Vagina (tissue), 2 donors: ENCODE results near the gene NLGN4X.

Experiments
- POLR2A ChIP-seq, 2 donors: fragments of 450-650 bp; IDR thresholded peaks; one replicate each; pipeline ENCODE4 v1.6.1; 2017; ENCODE audit warnings: antibody characterized with exemption in 2 of 2, mild to moderate bottlenecking in 2 of 2, moderate library complexity in 2 of 2
- POLR2AphosphoS5 ChIP-seq, 2 donors: sonication (generic); formaldehyde crosslinking; IDR thresholded peaks; one replicate each; pipeline ENCODE4 v1.9.0; 2017; ENCODE audit warnings: antibody characterized with exemption in 2 of 2, mild to moderate bottlenecking in 2 of 2, low read depth in 1 of 2; ENCODE audit not compliant: insufficient read depth in 1 of 2

DNA sequence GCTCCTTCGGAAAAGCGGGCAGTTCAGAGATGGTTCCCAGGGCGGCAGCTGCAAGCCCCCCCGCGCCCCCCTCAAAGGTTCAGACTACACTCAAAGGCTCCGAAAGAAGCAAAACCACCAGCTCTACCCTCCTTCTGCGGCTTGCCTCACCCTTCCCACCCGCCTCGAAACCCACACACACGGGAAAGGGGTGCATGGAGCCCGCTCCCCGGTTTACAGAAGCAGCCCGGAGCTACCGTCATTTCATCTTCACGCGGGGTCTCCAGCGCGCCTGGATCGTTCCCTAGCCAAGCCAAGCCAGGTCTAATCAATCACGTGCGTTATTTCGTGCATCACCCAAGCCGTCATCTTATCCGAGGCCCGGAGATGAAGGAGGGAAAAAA, 1.2 kb downstream of the NLGN4X start:
- TF ChIP-seq POLR2AphosphoS5 (IDR thresholded peaks at IDR 0.05; ENCODE audit: insufficient read depth in 1 of 2, low read depth in 1 of 2) (no peak), POLR2A (IDR thresholded peaks at IDR 0.05) (no peak)
